ENCODE measurements around the gene PPP4R4. TPM values are rescaled to one million over a fixed set of nuclear protein-coding genes. Genes with fewer than 3 reads are reported as not detected.
A peak's percentile ranks its signal among the peaks of the same experiment; 100 is the strongest.
"Not testable (repeated sequence)": the region's sequence is repeated elsewhere in the genome, so short reads cannot be mapped to it uniquely, and the experiment has no call there.

The PPP4R4 gene
- total RNA-seq, 1 donor from 2014 or later = 25.5 TPM

GRCh38 chr14:94145902-94146527 lies 28.1 kb upstream of the PPP4R4 start:
- no peak overlapping the region for H3K27ac ChIP-seq
- Mint-ChIP-seq H3K27me3 (ENCODE audit: insufficient read depth, low read depth) (peaks cover 9% of the 10 kb centered on the region), H3K36me3 (no peaks in the 10 kb centered on the region), H3K27ac (peak overlapping the region; percentile 1), H3K4me1 (peaks cover 7% of the 10 kb centered on the region), H3K4me3 (no peak overlapping the region), H3K9me3 (peaks cover 3% of the 10 kb centered on the region)
- H3K4me1 ChIP-seq = peaks cover 8% of the 10 kb centered on the region
- no peak for DNase-seq (ENCODE audit: low spot score)
- H3K9ac ChIP-seq = no peak overlapping the region
- peak overlapping the region; percentile 9 for H2AFZ ChIP-seq (replicated peaks)
- peaks cover 20% of the 10 kb centered on the region for H3F3A ChIP-seq (ENCODE audit: low read depth)
- H3K79me2 ChIP-seq (ENCODE audit: low read depth) = no peaks in the 10 kb centered on the region
- no peak for TF ChIP-seq CTCF (IDR thresholded peaks at IDR 0.05)
- TF ChIP-seq EZH2 (IDR thresholded peaks at IDR 0.05) = no peak
- no peak for TF ChIP-seq EZH2phosphoT487 (IDR thresholded peaks at IDR 0.05)
- H3K36me3 ChIP-seq = no peaks in the 10 kb centered on the region
- H3K27me3 ChIP-seq = no peaks in the 10 kb centered on the region
- H3K4me3 ChIP-seq = no peak overlapping the region
- no peaks in the 10 kb centered on the region for H4K20me1 ChIP-seq (ENCODE audit: low read depth)
- H3K4me2 ChIP-seq = no peak overlapping the region
- no peaks in the 10 kb centered on the region for H3K9me3 ChIP-seq (ENCODE audit: low read depth)

- peaks cover 16% of the 10 kb centered on the region for H3K9me3 Mint-ChIP-seq
- H3K4me3 Mint-ChIP-seq = no peak overlapping the region
- peaks cover 4% of the 10 kb centered on the region for H3K36me3 Mint-ChIP-seq
- H3K27ac Mint-ChIP-seq = no peak overlapping the region
- Histone ChIP-seq H3K36me3 (no peaks in the 10 kb centered on the region), H3K79me2 (ENCODE audit: low read depth) (no peaks in the 10 kb centered on the region), H3K4me2 (no peak overlapping the region), H3K9ac (no peak overlapping the region), H2AFZ (replicated peaks) (no peak overlapping the region), H3K4me1 (no peaks in the 10 kb centered on the region), H3K9me3 (ENCODE audit: low read depth) (no peaks in the 10 kb centered on the region), H3K27me3 (no peaks in the 10 kb centered on the region), H3F3A (ENCODE audit: low read depth) (no peaks in the 10 kb centered on the region), H3K4me3 (no peak overlapping the region), H4K20me1 (ENCODE audit: low read depth) (no peaks in the 10 kb centered on the region), H3K27ac (no peak overlapping the region)
- peaks cover 5% of the 10 kb centered on the region for H3K27me3 Mint-ChIP-seq (ENCODE audit: insufficient read depth, low read depth)
- no peak for TF ChIP-seq EZH2phosphoT487 (IDR thresholded peaks at IDR 0.05)
- no peak for TF ChIP-seq EZH2 (IDR thresholded peaks at IDR 0.05)
- no peak for TF ChIP-seq CTCF (IDR thresholded peaks at IDR 0.05)
- DNase-seq (ENCODE audit: low spot score) = no peak
- H3K4me1 Mint-ChIP-seq = peaks cover 11% of the 10 kb centered on the region
Measured at GRCh38 chr14:94152676-94153075, 21.4 kb upstream of the PPP4R4 start.

- TF ChIP-seq EZH2 (IDR thresholded peaks at IDR 0.05) (no peak), EZH2phosphoT487 (IDR thresholded peaks at IDR 0.05) (no peak), CTCF (IDR thresholded peaks at IDR 0.05) (no peak)
- Histone ChIP-seq H3K9me3 (ENCODE audit: low read depth) (no peaks in the 10 kb centered on the region), H3K9ac (no peak overlapping the region), H3K4me2 (no peak overlapping the region), H3K79me2 (ENCODE audit: low read depth) (no peaks in the 10 kb centered on the region), H3F3A (ENCODE audit: low read depth) (no peaks in the 10 kb centered on the region), H4K20me1 (ENCODE audit: low read depth) (no peaks in the 10 kb centered on the region), H3K4me3 (no peak overlapping the region), H3K27me3 (no peaks in the 10 kb centered on the region), H3K36me3 (no peaks in the 10 kb centered on the region), H3K4me1 (no peaks in the 10 kb centered on the region), H3K27ac (no peak overlapping the region), H2AFZ (replicated peaks) (no peak overlapping the region)
- Mint-ChIP-seq H3K9me3 (peaks cover 16% of the 10 kb centered on the region), H3K27me3 (ENCODE audit: insufficient read depth, low read depth) (peaks cover 5% of the 10 kb centered on the region), H3K4me3 (no peak overlapping the region), H3K4me1 (peaks cover 18% of the 10 kb centered on the region), H3K27ac (no peak overlapping the region), H3K36me3 (peaks cover 4% of the 10 kb centered on the region)
- DNase-seq (ENCODE audit: low spot score) = no peak
Measured at GRCh38 chr14:94153750-94154342, 20.3 kb upstream of the PPP4R4 start.

- Mint-ChIP-seq H3K9me3 (peaks cover 14% of the 10 kb centered on the region), H3K4me1 (peaks cover 18% of the 10 kb centered on the region)
- not testable (repeated sequence) for H3K36me3 ChIP-seq; H3K27me3 ChIP-seq; DNase-seq (ENCODE audit: low spot score); H3F3A ChIP-seq (ENCODE audit: low read depth); H2AFZ ChIP-seq (replicated peaks); H3K27ac ChIP-seq; H3K27me3 Mint-ChIP-seq (ENCODE audit: insufficient read depth, low read depth); H3K9ac ChIP-seq; H3K27ac Mint-ChIP-seq; H3K4me1 ChIP-seq; H4K20me1 ChIP-seq (ENCODE audit: low read depth); H3K9me3 ChIP-seq (ENCODE audit: low read depth); H3K79me2 ChIP-seq (ENCODE audit: low read depth); H3K36me3 Mint-ChIP-seq; H3K4me3 Mint-ChIP-seq; H3K4me3 ChIP-seq; H3K4me2 ChIP-seq
Measured at GRCh38 chr14:94156143-94156542, 18.0 kb upstream of the PPP4R4 start.
